HG03439 (cell line): ENCODE data around the gene IL36B.

ENCODE experiments used
- ATAC-seq: cut with Tn5 transposase; IDR thresholded peaks from one replicate; pipeline ENCODE4 v1.9.1; 2021; ENCODE audit warnings: mild to moderate bottlenecking, moderate library complexity; ENCODE audit not compliant: unreplicated experiment

Gene IL36B

GRCh38 chr2:113056521-113056920 is 3.9 kb upstream of the IL36B start:
- no peak for ATAC-seq

GRCh38 chr2:113054066-113054465 is 1.4 kb upstream of the IL36B start:
- ATAC-seq, result no peak

- ATAC-seq, result no peak
These were observed 999 bp upstream of the IL36B start for GRCh38 chr2:113053666-113054065.

- ATAC-seq, result no peak
These were observed 1.5 kb downstream of the IL36B start for GRCh38 chr2:113050921-113051895.

GRCh38 chr2:113046465-113046864 is 6.2 kb downstream of the IL36B start:
- ATAC-seq, result no peak

- no peak for ATAC-seq
These were observed 10.8 kb downstream of the IL36B start for GRCh38 chr2:113041871-113042270.

GRCh38 chr2:113039719-113040118 is 12.9 kb downstream of the IL36B start:
- no peak for ATAC-seq

- ATAC-seq, result no peak
These were observed 13.5 kb downstream of the IL36B start for GRCh38 chr2:113039158-113039557.

GRCh38 chr2:113038291-113038690 is 14.4 kb downstream of the IL36B start:
- no peak for ATAC-seq

- no peak for ATAC-seq
These were observed 15.9 kb downstream of the IL36B start for GRCh38 chr2:113036763-113037162.

GRCh38 chr2:113034016-113034415 is 18.7 kb downstream of the IL36B start:
- ATAC-seq, result no peak

- no peak for ATAC-seq
These were observed 19.9 kb downstream of the IL36B start for GRCh38 chr2:113032737-113033136.

GRCh38 chr2:113028112-113028511 is 24.6 kb downstream of the IL36B start:
- ATAC-seq, result no peak

GRCh38 chr2:113027691-113028090 is 25.0 kb downstream of the IL36B start:
- no peak for ATAC-seq

GRCh38 chr2:113025737-113026136 is 26.9 kb downstream of the IL36B start:
- ATAC-seq, result no peak

GRCh38 chr2:113024764-113025163 is 27.9 kb downstream of the IL36B start:
- no peak for ATAC-seq

GRCh38 chr2:113021312-113021711 is 31.4 kb downstream of the IL36B start:
- ATAC-seq, result no peak

GRCh38 chr2:113018509-113018908 is 34.2 kb downstream of the IL36B start:
- no peak for ATAC-seq

GRCh38 chr2:113015655-113016054 is 37.0 kb downstream of the IL36B start:
- no peak for ATAC-seq

GRCh38 chr2:113015042-113015441 is 37.6 kb downstream of the IL36B start:
- ATAC-seq, result no peak

GRCh38 chr2:113014067-113014466 is 38.6 kb downstream of the IL36B start:
- no peak for ATAC-seq

GRCh38 chr2:113013336-113013661 is 39.4 kb downstream of the IL36B start:
- ATAC-seq, result no peak
